ENCODE measurements around the gene POLR1E. TPM values are rescaled to one million over a fixed set of nuclear protein-coding genes. Genes with fewer than 3 reads are reported as not detected.
"Not testable (repeated sequence)": the region's sequence is repeated elsewhere in the genome, so short reads cannot be mapped to it uniquely, and the experiment has no call there.

The POLR1E gene
- total and polyA plus RNA-seq, 2 of the 8 experiments (the other 6 are each of a cell fraction or from before 2014, with no cell fraction given), result 16.0 to 40.0 TPM

DNA sequence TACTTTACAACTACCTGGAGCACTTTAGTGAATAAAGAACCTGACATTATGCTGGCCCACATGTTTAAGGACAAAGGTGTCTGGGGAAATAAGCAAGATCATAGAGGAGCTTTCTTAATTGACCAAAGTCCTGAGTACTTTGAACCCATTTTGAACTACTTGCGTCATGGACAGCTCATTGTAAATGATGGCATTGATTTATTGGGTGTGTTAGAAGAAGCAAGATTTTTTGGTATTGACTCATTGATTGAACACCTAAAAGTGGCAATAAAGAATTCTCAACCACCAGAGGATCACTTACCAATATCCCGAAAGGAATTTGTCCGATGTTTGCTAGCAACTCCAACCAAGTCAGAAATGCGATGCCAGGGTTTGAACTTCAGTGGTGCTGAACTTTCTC is 8.3 kb upstream of the POLR1E start:
- H4K8ac ChIP-seq (ENCODE audit: extremely low read depth, insufficient read depth, low read length); H3K79me2 ChIP-seq (ENCODE audit: control insufficient read depth in 1 of 2, insufficient read depth in 2 of 2, low read length in 2 of 2); H3K36me3 ChIP-seq (ENCODE audit: control insufficient read depth in 2 of 4, insufficient read depth in 4 of 4, low read length in 3 of 4); H4K91ac ChIP-seq (replicated peaks; ENCODE audit: insufficient read length, low read length); H3K4me2 ChIP-seq (ENCODE audit: insufficient read depth in 1 of 2, low read depth in 2 of 2, low read length in 2 of 2); H2BK15ac ChIP-seq (ENCODE audit: low read length); H3K23me2 ChIP-seq (ENCODE audit: low read depth, low read length); H3K9ac ChIP-seq (replicated peaks in 1 of 4; ENCODE audit: extremely low read depth in 1 of 4, low read depth in 3 of 4, low read length in 3 of 4); H3K79me1 ChIP-seq (ENCODE audit: low read depth, low read length); H2BK5ac ChIP-seq (ENCODE audit: low read depth, low read length); DNase-seq (ENCODE audit: low read depth in 1 of 2, low spot score in 2 of 2); H4K20me1 ChIP-seq (replicated peaks in 1 of 2; ENCODE audit: control insufficient read depth in 1 of 2, insufficient read depth in 2 of 2, low read length in 2 of 2); H4K5ac ChIP-seq (ENCODE audit: insufficient read length, low read depth, low read length); H3K56ac ChIP-seq (replicated peaks; ENCODE audit: insufficient read length, low read depth, low read length); H2BK20ac ChIP-seq (ENCODE audit: low read length); H3K18ac ChIP-seq (ENCODE audit: extremely low read depth, low read length); H3K14ac ChIP-seq (ENCODE audit: insufficient read length); H2BK12ac ChIP-seq (ENCODE audit: low read depth, low read length); H3K27me3 ChIP-seq (replicated peaks in 1 of 4; ENCODE audit: control insufficient read depth in 3 of 4, extremely low read depth in 1 of 4, insufficient read depth in 3 of 4, low read length in 3 of 4); H3K4me3 ChIP-seq (ENCODE audit: extremely low read depth in 1 of 4, insufficient read depth in 2 of 4, low read depth in 3 of 4, low read length in 4 of 4); H3K23ac ChIP-seq (ENCODE audit: insufficient read length); H2BK120ac ChIP-seq (replicated peaks; ENCODE audit: low read depth, low read length); CTCF ChIA-PET (ENCODE audit: partially characterized antibody); H2AFZ ChIP-seq (ENCODE audit: low read length); H3K4me1 ChIP-seq (replicated peaks in 1 of 4; ENCODE audit: control insufficient read depth in 3 of 4, insufficient read depth in 4 of 4, low read length in 3 of 4); FAIRE-seq; H3K27ac ChIP-seq (ENCODE audit: low read depth, low read length); H3K4ac ChIP-seq (replicated peaks; ENCODE audit: insufficient read length, low read depth, low read length); H2AK5ac ChIP-seq (ENCODE audit: low read depth, low read length): not testable (repeated sequence)
- POLR2A ChIA-PET (ENCODE audit: partially characterized antibody), result interaction anchor here (1.0 kb wide), 1 partner anchor 11 kb away, joined by 3 read pairs; no protein-coding TSS in a partner anchor
- H3K9me3 ChIP-seq (ENCODE audit: insufficient read depth in 2 of 2, low read depth in 1 of 2, low read length in 1 of 2), result peaks cover 13 to 15% of the 10 kb centered on the region in 2 experiments; a peak in 3 of 4 replicates
- 95% methylated on average over 4 of the region's 4 CpGs; no CpG with 5 or more reads in 1 of the 2 experiments for WGBS, 2 experiments (ENCODE audit: extremely low coverage in 1 of 2, insufficient coverage in 1 of 2, insufficient read length in 1 of 2, insufficient replicate concordance in 2 of 2, low coverage in 1 of 2, low lambda C conversion rate in 2 of 2, missing lambda C conversion rate in 1 of 2)

All from H1 (cell line).